GM12891 (cell line): ENCODE measurements around the gene CPTP.

Source experiments
- PAX5 ChIP-seq: IDR thresholded peaks from 2 replicates; pipeline ENCODE4 v1.6.1; 2011; ENCODE audit warnings: low read length, moderate library complexity, mild to moderate bottlenecking; ENCODE audit not compliant: insufficient read depth, severe bottlenecking
- POLR2A ChIP-seq: IDR thresholded peaks from 2 replicates; pipeline ENCODE4 v1.6.1; 2011; ENCODE audit warnings: low read depth, low read length, control low read depth
- POLR2AphosphoS5 ChIP-seq: IDR thresholded peaks from 2 replicates; pipeline ENCODE4 v1.6.1; 2011; ENCODE audit warnings: low read depth, low read length, control low read depth
- SPI1 ChIP-seq: IDR thresholded peaks from 2 replicates; pipeline ENCODE4 v1.6.1; 2011; ENCODE audit warnings: low read depth, low read length, control low read depth
- TAF1 ChIP-seq: IDR thresholded peaks from 2 replicates; pipeline ENCODE4 v1.6.1; 2011; ENCODE audit warnings: low read depth, low read length, control low read depth

- TF ChIP-seq POLR2AphosphoS5: no peak
- no peak for TF ChIP-seq SPI1
- no peak for TF ChIP-seq POLR2A
- no peak for TF ChIP-seq TAF1
- no peak for TF ChIP-seq PAX5
These were observed 5.9 kb downstream of the CPTP start for GRCh38 chr1:1330366-1331067.
